Panc1 (cell line): Measurements from ENCODE around the gene OPHN1. TPM values are rescaled to one million over a fixed set of nuclear protein-coding genes. Genes with fewer than 3 reads are reported as not detected.

Experiments used
- ATAC-seq: fragments of 200-7000 bp; cut with Tn5 transposase; 2 replicates; pipeline ENCODE4 v1.9.1; 2020; ENCODE audit warnings: mild to moderate bottlenecking, moderate library complexity
- BruUV-seq: library from RNA; stranded (reverse); fragments of 400-500 nt; replicated peaks from 2 replicates; lab custom pipeline; 2021; lab: Mats Ljungman, UMichigan
- CTCF ChIA-PET: fragments of 300-600 bp; sonication (Branson Sonifier 250); formaldehyde crosslinking; loops from one replicate; lab custom pipeline; 2022; ENCODE audit warnings: antibody characterized with exemption; lab: Charles Lee
- POLR2A ChIA-PET: fragments of 300-600 bp; sonication (Branson Sonifier 250); formaldehyde crosslinking; loops from one replicate; lab custom pipeline; 2022; ENCODE audit warnings: antibody characterized with exemption; lab: Charles Lee
- DNase-seq: peaks from one replicate; pipeline ENCODE4 v3.0.0-alpha.2; 2010; ENCODE audit warnings: low read depth, low spot score
- H3K27ac ChIP-seq: 2 replicates; pipeline ENCODE4 v1.5.1; 2011; ENCODE audit warnings: mild to moderate bottlenecking, low read length, inconsistent platforms
- H3K27me3 ChIP-seq: fragments of 200-500 bp; sonication (Bioruptor generic); 2 replicates; pipeline ENCODE4 v1.6.0; 2014; ENCODE audit warnings: low read length, inconsistent platforms; ENCODE audit not compliant: control insufficient read depth, insufficient read depth
- H3K36me3 ChIP-seq: fragments of 200-500 bp; sonication (Bioruptor generic); 2 replicates; pipeline ENCODE4 v1.5.1; 2014; ENCODE audit warnings: inconsistent platforms, mild to moderate bottlenecking, low read length, moderate library complexity; ENCODE audit not compliant: control insufficient read depth, insufficient read depth
- H3K4me1 ChIP-seq: 2 replicates; pipeline ENCODE4 v1.5.1; 2011; ENCODE audit warnings: inconsistent platforms, mild to moderate bottlenecking, low read length, moderate library complexity; ENCODE audit not compliant: control insufficient read depth, insufficient read depth
- H3K4me3 ChIP-seq, 2 experiments: 2 replicates each; pipeline ENCODE4 v1.5.1; 2011 to 2012; ENCODE audit warnings: low read depth in 2 of 2, low read length in 2 of 2, mild to moderate bottlenecking in 2 of 2, inconsistent platforms in 1 of 2, moderate library complexity in 1 of 2
- H3K9me3 ChIP-seq: fragments of 200-500 bp; sonication (Bioruptor generic); 2 replicates; pipeline ENCODE4 v1.5.1; 2014; ENCODE audit warnings: low read depth, mild to moderate bottlenecking, inconsistent platforms, low read length, moderate library complexity; ENCODE audit not compliant: control insufficient read depth, insufficient read depth
- POLR2AphosphoS5 ChIP-seq: IDR thresholded peaks from 2 replicates; pipeline ENCODE4 v1.6.1; 2012; ENCODE audit warnings: mild to moderate bottlenecking, low read depth, low read length, moderate library complexity
- SIN3A ChIP-seq: IDR thresholded peaks from 2 replicates; pipeline ENCODE4 v1.6.1; 2012; ENCODE audit warnings: low read depth, mild to moderate bottlenecking, low read length, moderate library complexity, borderline replicate concordance; ENCODE audit not compliant: insufficient read depth
- TCF7L2 ChIP-seq: IDR thresholded peaks from 2 replicates; pipeline ENCODE4 v1.6.1; 2011; ENCODE audit warnings: mild to moderate bottlenecking, low read depth, low read length, inconsistent platforms
- in situ Hi-C: cut with HindIII; loops from 2 replicates; pipeline ENCODE4 v1.10.0; 2016; ENCODE audit warnings: low sequenced_read_pairs, low pct_unique_long_range_greater_than_20kb
- intact Hi-C: fragments of 100-400 bp; cut with micrococcal nuclease; formaldehyde crosslinking; loops from one replicate; pipeline ENCODE4 v1.10.0; 2022; ENCODE audit not compliant: unreplicated experiment
- total RNA-seq: library from RNA; stranded (reverse); gene quantifications from one replicate; pipeline ENCODE4 v1.2.1, GENCODE V29; 2021; ENCODE audit not compliant: unreplicated experiment
- TF ChIP-seq, protein P1 (sequence below), 2 experiments: IDR thresholded peaks; 2 replicates each; pipeline ENCODE4 v1.6.1; 2011 to 2012; ENCODE audit warnings: low read depth in 2 of 2, control low read depth in 1 of 2, low read length in 1 of 2, mild to moderate bottlenecking in 1 of 2, moderate library complexity in 1 of 2; ENCODE audit not compliant: insufficient read depth in 1 of 2
- TF ChIP-seq, protein P2 (sequence below): fragments of 450-650 bp; IDR thresholded peaks from 2 replicates; pipeline ENCODE4 v1.5.1; 2017; ENCODE audit warnings: mild to moderate bottlenecking

Gene OPHN1
- total RNA-seq, 1 experiment from 2014 or later: 8.8 TPM

DNA sequence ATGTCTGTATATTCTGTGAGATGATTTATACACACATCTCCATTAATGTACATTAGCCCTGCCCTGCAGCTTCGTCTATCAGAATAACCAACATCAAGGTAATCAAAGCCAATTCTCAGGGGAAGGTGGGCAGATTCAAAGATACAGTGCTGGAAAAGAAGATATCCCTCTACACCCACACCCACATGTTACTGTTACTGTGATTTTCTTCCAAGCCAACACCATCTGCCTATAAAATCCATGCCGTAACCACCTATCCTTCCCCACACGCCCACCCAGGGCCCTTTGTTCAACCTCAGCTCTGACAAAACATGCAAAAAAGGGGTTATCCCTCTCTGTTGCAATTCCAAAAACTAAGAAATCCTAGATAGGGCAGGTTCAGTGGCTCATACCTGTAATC lies 20.0 kb downstream of the OPHN1 start:
- no TSS peak for BruUV-seq
- TF ChIP-seq SIN3A (no peak), POLR2AphosphoS5 (no peak), TCF7L2 (no peak)
- TF ChIP-seq, protein P1, sequence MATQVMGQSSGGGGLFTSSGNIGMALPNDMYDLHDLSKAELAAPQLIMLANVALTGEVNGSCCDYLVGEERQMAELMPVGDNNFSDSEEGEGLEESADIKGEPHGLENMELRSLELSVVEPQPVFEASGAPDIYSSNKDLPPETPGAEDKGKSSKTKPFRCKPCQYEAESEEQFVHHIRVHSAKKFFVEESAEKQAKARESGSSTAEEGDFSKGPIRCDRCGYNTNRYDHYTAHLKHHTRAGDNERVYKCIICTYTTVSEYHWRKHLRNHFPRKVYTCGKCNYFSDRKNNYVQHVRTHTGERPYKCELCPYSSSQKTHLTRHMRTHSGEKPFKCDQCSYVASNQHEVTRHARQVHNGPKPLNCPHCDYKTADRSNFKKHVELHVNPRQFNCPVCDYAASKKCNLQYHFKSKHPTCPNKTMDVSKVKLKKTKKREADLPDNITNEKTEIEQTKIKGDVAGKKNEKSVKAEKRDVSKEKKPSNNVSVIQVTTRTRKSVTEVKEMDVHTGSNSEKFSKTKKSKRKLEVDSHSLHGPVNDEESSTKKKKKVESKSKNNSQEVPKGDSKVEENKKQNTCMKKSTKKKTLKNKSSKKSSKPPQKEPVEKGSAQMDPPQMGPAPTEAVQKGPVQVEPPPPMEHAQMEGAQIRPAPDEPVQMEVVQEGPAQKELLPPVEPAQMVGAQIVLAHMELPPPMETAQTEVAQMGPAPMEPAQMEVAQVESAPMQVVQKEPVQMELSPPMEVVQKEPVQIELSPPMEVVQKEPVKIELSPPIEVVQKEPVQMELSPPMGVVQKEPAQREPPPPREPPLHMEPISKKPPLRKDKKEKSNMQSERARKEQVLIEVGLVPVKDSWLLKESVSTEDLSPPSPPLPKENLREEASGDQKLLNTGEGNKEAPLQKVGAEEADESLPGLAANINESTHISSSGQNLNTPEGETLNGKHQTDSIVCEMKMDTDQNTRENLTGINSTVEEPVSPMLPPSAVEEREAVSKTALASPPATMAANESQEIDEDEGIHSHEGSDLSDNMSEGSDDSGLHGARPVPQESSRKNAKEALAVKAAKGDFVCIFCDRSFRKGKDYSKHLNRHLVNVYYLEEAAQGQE (IDR thresholded peaks at IDR 0.05; ENCODE audit: insufficient read depth in 1 of 2, low read depth in 2 of 2, low read length in 1 of 2): no peak
- TF ChIP-seq, protein P2, sequence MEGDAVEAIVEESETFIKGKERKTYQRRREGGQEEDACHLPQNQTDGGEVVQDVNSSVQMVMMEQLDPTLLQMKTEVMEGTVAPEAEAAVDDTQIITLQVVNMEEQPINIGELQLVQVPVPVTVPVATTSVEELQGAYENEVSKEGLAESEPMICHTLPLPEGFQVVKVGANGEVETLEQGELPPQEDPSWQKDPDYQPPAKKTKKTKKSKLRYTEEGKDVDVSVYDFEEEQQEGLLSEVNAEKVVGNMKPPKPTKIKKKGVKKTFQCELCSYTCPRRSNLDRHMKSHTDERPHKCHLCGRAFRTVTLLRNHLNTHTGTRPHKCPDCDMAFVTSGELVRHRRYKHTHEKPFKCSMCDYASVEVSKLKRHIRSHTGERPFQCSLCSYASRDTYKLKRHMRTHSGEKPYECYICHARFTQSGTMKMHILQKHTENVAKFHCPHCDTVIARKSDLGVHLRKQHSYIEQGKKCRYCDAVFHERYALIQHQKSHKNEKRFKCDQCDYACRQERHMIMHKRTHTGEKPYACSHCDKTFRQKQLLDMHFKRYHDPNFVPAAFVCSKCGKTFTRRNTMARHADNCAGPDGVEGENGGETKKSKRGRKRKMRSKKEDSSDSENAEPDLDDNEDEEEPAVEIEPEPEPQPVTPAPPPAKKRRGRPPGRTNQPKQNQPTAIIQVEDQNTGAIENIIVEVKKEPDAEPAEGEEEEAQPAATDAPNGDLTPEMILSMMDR: no peak
- no peaks in the 10 kb centered on the region for H3K27me3 ChIP-seq
- H3K4me1 ChIP-seq: peaks cover 18% of the 10 kb centered on the region
- in situ Hi-C loops (no loop called here), intact Hi-C loops (no loop called here)
- DNase-seq: no peak
- CTCF ChIA-PET: no interaction called here
- no peak overlapping the region for H3K27ac ChIP-seq
- no peaks in the 10 kb centered on the region for H3K9me3 ChIP-seq
- H3K36me3 ChIP-seq: no peaks in the 10 kb centered on the region
- H3K4me3 ChIP-seq: no peak overlapping the region
- ATAC-seq: no peak
- POLR2A ChIA-PET: no interaction called here

DNA sequence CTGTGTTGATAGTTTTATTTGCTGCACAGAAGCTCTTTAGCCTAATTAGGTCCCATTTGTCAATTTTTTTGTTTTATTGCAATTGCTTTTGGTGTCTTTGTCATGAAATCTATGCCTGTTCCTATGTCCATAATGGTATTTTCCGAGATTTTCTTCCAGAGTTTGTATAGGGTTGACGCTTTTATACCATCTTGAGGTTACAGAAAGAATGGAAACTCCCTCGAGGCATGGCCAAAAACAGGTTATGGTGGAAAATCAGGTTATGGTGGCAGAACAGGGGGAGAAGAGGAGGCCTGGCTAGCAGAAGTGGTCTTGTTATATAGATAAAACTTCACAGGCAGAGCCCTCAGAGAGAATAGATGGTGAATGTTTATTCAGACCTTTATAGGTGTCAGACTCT lies 21.6 kb downstream of the OPHN1 start:
- Histone ChIP-seq H3K36me3 (no peaks in the 10 kb centered on the region), H3K4me3 (no peak overlapping the region), H3K9me3 (no peaks in the 10 kb centered on the region), H3K27me3 (no peaks in the 10 kb centered on the region), H3K27ac (no peak overlapping the region), H3K4me1 (peaks cover 14% of the 10 kb centered on the region)
- POLR2A ChIA-PET: no interaction called here
- no TSS peak for BruUV-seq
- CTCF ChIA-PET: no interaction called here
- in situ Hi-C loops: no loop called here
- TF ChIP-seq SIN3A (no peak), POLR2AphosphoS5 (no peak), TCF7L2 (no peak)
- TF ChIP-seq, protein P1 (IDR thresholded peaks at IDR 0.05; ENCODE audit: insufficient read depth in 1 of 2, low read depth in 2 of 2, low read length in 1 of 2): no peak
- TF ChIP-seq, protein P2: no peak
- intact Hi-C loops: no loop called here
- DNase-seq (no peak), ATAC-seq (no peak)
